Forelimb muscle (tissue), 1 donor: ENCODE measurements around the gene RAPGEF2. TPM values are rescaled to one million over a fixed set of nuclear protein-coding genes. Genes with fewer than 3 reads are reported as not detected.

Experiments
- DNase-seq: peaks from one replicate; pipeline ENCODE4 v3.0.0-alpha.2; 2013; ENCODE audit warnings: low read depth
- polyA plus RNA-seq: library from polyadenylated mRNA; unstranded; fragments of 120-200 nt; gene quantifications from one replicate; pipeline ENCODE4 v1.2.1, GENCODE V29; 2013; ENCODE audit not compliant: insufficient read length

Gene RAPGEF2
- polyA plus RNA-seq, 1 donor = 24.1 TPM

DNA sequence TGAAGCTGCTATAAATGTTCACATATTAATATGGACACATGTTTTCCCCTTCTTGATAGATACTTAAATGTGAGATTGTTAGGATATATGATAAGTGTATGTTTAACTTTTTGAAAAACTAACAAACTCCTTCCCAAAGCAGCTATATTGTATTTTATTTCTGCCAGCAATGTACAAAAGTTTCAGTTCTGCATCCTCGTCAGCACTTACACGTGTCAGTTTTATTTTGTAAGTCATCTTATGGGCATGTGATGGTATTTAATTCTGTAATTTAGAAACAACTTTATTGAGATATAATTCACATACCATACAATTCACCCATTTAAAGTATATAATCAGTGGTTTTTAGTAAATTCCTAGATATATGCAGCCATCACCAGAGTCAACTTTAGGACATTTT, 31.6 kb downstream of the RAPGEF2 start:
- DNase-seq = no peak

DNA sequence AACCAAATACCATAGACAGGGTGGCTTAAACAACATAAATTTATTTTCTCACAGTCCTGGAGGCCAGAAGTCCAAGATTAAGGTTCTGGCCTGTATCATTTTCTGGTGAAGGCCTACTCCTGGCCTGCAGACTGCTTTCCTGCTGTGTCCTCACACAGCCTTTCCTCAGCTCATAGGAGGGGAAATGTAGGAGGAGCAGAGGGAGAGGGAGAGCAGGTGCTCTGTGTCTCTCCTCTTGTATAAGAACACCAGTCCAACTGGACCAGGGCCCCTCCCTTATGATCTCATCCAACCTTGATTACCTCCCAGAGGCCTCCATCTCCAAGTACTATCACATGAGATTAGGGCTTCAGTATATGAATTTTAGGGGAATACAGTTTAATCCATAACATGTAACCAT, 34.3 kb downstream of the RAPGEF2 start:
- no peak for DNase-seq

DNA sequence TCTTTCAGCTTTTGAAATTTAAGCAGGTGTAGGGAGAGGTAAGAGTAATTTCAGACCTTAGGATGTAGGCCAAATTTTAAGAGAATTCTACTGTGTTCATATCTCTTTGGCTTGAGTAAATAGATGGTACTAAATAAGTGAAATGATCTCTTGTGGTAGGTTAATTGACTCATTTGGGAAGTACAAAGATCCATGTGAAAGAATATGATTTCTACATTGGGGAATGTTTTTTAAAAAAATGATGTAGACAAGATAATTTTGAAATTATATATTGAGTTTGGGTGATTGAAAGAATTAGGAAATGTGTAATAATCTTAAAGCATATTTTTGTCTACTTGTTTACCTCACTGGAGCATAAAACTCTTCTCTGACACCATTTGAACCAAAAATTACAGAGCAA, 35.6 kb downstream of the RAPGEF2 start:
- no peak for DNase-seq

DNA sequence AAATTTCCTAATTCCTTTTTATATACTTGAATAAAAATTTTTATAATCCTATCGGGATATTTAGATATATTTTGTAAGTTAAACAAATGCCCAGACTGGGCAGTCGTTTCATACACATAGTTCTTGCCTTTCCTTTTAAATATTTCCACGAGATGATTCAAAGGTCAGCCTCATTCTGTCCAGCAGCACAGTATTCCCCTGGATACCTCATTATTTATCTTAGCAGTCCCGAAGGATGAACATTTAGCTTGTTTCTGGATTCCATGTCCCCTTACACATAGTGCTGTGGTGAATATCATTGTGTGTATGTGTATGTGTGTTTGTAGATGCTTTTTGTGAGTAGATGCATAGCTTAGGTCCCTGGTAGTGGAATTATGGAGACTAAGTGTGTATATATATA, 38.3 kb downstream of the RAPGEF2 start:
- DNase-seq = no peak

DNA sequence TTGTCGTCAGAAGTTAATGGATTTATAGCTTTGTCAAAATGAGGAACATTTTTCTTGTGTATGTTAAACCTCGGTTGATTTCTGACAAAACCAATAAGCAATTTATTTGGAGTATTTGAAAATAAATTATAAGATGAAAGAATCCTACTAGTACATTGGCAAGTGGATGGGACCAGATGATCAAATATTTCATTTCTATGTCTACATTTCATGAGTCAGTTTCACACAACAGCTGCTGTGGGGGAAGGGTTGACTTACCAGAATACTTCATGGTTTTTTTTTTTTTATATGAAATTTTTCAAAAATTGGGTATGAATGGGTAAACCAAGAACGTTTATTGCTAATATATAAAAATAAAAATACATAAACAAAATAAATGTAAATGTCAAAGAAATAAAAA, 39.4 kb downstream of the RAPGEF2 start:
- no peak for DNase-seq

DNA sequence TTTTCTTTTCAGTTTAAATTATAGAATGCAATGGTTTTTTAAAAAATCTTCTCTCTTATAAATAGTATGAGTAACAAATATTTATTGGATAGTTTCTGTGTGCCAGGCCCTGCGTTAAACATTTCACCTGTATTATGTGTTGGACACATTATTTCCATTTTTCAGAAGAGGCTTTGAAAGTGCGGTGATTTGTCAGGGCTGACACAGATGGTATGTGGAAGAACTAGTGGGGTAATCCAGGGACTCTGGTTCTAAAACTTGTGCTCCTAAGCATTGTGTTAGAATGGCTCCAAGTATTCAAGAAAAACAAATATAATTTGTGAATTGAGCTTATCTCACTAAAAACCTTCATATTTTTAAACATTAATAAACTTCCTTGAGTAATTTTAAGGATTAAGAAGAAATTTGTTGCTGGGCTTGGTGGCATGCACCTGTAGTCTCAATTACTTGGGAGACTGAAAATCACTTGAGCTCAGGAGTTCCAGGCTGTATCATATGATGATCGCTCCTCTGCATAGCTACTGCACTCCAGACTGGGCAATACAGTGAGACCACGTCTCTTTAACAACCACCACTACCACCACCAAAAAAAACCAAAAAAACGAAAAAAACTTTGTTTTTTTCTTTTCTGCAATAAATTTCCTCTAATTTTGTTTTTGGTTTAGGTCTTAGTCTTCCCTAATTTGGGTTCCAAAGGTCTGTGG, 40.0 kb downstream of the RAPGEF2 start:
- DNase-seq = no peak

DNA sequence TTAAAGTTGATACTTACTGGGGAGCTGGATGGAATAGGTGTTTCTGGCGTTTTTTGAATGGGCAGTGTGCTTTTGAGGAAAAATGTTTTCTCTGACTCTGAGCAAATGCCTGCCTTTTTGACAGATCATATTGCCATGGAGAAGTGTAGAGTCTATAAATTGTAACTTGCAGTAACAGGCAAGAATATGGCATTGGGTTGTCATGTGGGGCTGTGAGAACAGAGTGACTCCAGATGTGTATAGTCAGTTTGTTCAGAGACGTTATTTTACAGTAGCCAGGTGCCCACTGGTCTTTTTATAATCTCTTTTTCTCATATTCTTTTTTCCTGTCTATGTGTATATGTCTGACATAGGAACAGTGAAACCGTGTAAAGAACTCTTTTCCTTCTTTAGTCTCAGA, 40.8 kb downstream of the RAPGEF2 start:
- DNase-seq = no peak

DNA sequence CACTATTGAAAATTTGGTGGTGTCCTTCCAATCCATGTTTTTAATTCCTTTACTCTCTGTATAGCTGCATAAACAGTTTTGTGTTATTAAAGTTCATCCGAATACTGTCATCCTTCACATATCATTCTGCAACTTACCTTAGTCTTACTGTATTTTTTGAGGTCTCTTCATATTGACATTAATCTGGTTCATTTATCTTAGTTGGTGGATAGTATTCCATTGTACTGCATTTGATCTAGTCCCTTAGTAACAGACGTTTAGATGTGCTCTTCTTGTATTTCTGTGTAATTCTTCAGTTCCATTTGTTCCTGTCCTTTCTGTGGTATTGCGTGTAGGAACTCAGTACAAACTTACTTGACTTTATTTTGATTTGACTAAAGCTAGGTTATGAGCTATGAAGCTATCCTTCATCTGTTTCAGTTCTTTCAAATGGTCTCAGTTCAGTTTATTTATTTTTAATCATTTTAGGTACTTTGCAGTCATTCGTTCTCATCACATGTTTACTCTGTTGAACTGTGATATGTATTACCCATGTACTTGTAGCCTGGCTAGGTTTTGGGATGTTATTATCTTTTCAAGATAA, 41.3 kb downstream of the RAPGEF2 start:
- DNase-seq = no peak

DNA sequence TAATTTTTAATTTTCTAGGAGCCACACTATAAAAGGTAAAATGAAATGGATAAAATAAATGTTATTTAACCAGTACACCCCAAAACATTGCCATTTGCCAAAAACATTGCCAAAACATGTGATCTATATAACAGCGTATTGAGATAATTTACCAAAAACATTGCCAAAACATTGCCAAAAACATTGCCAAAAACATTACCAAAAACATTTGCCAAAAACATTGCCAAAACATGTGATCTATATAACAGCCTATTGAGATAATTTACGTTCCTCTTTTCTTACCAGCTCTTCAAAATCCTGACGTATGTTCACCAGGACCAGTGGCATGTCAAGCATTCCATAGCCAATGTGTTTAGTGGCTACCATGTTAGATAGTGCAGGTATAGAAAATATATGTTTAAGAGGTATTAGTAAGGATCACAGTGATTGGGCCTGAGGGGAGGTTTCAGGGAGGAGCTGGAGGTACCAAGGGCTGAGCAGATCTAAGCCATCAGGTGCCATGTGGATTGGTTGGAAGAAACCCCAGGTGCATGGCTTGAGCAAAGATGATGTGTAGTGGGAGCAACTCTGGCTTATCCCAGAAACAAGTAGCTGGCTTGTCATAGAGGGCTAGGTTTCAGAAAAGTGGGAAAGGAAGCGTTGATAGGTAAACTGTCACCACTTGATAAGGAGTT, 42.6 kb downstream of the RAPGEF2 start:
- no peak for DNase-seq

DNA sequence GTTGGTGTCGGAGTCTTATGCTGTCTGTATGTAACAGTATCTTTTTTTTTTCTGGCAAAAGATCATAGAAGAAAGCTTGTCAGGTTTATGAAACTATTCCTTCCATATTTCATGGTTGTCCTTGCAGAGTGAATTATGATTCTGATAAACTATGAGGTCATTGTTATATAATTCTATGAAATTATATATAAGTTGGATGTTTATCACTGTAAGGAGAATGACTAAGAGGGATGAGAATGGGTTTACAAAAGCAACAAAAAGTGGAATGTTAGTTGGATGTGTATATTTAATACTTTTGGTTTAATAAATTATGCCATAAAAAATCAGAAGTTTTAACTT, 43.1 kb downstream of the RAPGEF2 start:
- DNase-seq = no peak

DNA sequence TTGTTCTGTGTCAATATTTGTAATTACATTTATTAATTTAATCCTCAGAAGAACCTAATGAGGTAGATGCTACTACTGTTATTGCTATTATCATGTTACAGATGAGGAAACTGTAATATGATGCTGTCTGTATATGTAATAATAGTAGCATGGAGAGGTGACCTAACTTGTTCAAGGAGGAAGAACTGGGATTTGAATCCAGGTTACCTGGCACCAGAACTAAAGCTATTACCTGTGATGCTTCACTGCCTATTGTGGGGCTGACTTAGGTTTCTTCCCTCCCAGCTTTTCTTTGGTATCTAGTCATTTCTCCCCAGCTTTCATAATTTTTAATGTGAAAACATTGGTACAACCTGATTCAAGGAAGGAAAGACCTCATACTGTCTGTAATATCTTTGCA, 43.6 kb downstream of the RAPGEF2 start:
- DNase-seq = no peak

DNA sequence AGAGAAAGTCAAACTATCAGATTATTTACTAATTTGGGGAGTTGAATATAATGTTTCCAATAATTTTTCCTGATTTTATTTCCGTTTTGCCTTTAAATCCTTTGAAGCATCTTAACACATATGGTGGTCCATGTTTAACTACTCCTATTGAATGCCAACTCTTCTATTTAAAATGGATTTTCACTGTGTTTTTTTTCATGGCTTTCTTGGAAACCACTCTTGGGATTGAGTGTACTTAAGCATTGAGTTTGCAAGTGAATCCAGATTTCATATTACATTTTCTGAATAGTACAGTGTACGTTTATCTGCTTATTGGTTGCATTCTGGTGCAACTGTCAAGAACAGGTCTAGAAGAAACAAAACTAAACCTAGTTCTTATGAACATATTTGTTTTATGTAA, 45.6 kb downstream of the RAPGEF2 start:
- no peak for DNase-seq

DNA sequence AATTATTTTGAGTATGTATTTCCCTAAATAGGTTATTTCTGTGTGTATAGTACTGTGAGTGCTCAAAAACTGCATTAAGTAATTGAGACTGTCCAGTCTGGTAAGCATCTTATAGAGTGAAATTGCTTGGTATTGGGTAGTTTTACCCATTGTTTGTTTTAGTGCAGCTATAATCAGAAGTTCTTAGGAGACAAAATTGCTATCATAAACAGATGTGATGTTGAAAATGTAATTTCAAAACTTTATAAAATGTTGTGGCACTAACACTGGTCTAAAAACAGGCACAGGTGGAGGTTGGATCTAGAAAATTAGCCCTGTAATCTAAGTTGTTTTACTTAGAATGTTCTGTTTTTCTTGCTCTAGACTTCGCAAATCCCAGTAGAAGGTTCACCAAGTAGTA, 46.8 kb downstream of the RAPGEF2 start:
- DNase-seq = no peak

DNA sequence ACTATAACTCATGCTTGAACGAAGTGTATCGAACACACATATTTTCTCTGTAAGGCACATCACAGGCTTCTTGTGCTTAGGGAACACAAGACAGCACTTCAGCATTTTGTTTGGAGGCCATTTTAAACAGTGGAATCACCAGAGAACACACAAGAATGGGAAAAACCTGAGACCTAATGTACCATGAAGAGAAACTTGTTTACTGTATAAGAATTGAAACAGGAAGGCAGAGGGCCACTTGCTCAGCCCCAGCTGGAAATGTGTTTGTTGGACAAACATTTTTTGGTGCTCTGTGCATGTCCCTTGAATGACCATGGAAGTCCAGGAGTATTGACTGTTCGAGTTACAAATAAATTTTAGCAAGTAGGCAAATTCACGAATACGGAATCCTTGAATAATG, 47.5 kb downstream of the RAPGEF2 start:
- DNase-seq = no peak

DNA sequence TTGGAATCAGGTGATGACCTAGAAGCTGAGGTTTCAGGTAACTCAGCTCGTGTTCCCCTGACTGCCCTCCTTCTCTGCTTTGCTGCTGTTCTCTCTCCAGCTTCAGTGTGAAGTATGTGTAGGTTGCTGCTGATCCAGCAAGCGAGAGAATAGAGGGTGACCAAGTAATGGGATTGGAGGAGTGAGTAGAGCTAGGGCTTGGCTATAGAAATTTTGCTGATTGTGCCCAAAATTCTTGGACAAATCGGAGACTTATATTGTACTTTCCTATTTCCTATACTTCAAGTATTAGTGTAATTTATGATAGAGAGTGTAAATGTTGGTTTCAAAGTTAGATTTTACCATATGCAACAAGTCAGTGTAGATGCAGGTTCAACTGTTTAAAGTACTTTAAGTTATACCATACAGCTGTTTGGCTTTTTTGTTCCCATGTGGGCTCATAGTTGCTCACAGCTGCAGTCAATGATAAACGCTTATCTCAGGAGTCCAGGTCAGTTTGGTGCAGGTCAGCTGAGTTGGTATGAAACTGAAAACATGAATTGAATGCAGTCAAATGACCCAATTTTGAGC, 48.0 kb downstream of the RAPGEF2 start:
- DNase-seq = no peak

DNA sequence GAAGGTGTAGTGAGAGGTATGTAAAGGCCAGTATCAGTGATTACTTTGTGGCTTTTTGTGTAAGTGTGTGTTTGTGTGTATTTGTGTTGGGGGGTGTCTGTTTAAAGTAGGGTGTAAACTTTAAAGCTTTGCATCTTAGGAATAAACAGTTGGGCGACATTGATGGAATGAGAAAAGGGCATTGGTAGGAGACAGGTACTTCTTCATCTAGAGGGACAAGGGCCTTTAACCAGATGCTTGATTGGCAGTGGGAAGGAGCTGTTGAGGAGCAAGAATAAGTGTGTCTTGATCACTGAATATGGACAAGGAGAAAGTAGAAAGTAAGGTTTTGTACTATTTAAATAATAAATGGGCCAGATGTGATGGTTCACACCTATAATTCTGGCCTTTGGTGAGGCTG, 48.8 kb downstream of the RAPGEF2 start:
- DNase-seq = no peak

DNA sequence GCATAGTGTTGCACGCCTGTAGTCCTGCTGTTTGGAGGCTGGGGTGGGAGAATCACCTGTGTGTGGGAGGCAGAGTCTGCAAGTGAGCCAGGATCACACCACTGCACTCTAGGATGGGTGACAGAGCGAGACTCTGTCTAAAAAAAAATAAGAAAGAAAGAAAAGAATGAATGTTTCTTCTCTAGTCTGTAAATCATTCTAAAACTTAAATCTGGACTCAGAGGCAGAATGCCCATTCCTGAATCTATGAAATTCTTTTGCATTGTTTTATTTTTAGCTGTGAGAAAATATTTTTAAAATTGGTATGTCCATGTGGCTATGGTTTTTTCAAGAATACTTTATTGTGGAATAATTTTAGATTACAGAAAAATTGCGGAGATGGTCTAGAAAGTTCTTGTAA, 49.3 kb downstream of the RAPGEF2 start:
- no peak for DNase-seq

DNA sequence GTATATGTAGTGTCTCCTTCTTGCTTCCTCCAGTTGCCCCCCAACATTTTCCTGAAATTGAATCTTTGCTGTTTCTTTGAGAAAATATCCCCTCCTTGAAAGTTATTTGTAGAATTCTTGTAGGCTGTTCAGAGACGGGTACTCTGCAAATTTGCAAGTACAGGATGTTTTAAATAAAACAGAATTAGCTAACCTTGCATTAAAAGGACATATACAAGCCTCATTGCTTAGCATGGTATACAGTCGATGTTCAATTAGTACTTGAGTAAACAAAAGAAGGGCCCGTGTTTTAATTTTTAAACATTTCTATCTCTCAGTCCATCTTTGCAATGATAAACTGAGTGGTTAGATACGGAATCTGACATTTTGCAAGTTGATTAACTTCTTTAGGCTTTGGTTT, 50.8 kb downstream of the RAPGEF2 start:
- no peak for DNase-seq

DNA sequence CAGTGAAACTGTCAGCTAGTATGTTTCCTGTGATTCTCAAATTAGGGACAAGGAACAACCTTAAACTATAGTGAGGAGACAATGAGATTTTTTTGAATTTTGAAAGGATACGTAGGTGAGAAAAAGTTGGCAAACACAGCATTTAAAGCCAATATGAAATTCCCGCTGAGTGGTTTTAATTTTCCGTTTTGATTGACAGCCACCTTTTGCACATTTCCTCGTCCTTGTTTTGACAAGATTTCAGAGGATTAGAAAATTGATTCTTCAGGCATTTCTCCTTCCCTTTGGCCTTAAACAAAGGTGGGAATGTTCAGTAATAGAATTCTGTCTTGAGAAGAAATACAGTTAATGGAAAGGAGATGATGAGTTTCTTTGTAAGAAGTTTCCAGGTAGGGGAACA, 52.2 kb downstream of the RAPGEF2 start:
- DNase-seq = no peak

DNA sequence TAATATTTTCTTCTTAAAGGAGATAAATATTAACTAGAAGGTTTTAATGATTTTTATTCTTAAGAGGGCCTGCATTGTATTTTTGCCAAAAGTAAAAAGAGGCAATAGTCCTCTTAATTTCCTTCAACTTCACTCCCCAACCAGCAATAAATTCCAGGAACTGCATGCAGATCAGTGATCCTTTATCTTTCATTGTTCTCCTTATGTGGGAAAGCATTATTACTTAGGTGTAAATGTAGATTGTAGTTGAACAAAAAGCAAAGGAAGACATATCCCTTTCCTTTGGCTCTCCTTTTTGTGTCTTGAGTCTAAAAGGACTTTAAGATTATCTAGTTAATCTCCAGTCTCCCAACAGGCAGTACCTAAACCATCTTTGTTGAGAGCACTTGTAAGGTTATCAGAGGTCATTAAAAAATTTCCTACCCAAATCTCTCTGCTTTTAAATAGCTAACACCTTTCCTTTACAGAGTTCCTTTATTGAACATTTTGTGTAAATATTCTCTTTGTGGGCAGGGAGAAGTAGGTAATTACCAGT, 55.3 kb downstream of the RAPGEF2 start:
- DNase-seq = no peak

DNA sequence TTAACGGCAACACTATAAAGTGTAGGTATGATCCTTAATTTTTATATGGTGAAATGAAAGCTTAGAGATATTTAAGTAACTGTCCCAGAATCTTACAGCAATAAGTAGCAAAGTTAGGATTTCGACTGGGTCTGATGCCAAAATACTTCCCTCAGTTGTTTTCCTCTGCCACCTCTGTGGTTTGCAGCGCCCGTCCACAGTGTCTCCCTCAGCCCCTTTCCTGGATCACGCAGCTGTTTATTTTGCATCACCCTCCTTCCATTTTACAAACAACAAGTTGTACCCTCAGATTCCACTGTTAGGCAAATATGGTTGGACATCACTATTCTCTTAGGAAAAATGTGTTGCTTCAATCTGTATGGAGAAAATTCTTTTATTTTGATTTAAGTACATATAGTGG, 56.1 kb downstream of the RAPGEF2 start:
- no peak for DNase-seq

DNA sequence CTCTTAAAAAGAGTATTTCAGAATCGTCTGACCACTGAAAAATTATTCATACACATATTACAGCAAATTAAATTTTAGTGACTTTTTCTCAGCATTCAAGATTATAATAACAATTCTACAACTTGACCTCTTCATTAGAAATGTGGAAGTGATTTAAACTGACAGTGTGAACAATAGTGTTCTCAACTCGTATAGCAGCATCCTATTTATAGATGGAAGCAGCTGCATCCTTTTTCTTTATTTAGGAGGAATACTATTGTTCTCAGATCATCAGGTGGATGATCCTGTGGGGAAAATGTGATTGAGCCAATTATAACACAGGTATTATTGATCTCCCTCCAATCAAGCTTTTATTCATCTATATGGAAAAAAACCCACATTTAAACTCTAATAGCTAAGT, 56.7 kb downstream of the RAPGEF2 start:
- DNase-seq = no peak

DNA sequence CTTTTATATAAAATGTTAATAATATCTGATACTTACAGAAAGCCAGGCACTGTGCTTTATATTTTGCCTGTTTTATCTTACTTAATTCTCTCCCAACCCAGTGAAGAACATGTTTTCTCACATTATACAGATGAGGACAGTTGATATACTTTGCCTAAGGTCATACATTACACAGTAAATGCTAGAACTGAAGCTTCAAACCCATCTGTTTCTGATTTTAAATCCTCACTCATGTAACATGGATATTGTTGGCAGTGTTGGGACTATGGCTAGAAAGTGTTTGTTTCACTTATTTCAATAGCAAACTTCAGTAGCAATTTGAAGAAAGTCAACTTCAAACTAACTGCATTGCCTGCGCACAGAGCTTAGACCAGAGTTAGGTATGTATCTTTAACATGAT, 57.4 kb downstream of the RAPGEF2 start:
- DNase-seq = no peak
